ENCODE results near the gene KIAA0825. TPM values are rescaled to one million over a fixed set of nuclear protein-coding genes. Genes with fewer than 3 reads are reported as not detected.

Gene KIAA0825
- total and polyA plus RNA-seq, 2 of the 8 experiments (the other 6 are each of a cell fraction or from before 2014, with no cell fraction given), result 0.60 to 1.0 TPM

DNA sequence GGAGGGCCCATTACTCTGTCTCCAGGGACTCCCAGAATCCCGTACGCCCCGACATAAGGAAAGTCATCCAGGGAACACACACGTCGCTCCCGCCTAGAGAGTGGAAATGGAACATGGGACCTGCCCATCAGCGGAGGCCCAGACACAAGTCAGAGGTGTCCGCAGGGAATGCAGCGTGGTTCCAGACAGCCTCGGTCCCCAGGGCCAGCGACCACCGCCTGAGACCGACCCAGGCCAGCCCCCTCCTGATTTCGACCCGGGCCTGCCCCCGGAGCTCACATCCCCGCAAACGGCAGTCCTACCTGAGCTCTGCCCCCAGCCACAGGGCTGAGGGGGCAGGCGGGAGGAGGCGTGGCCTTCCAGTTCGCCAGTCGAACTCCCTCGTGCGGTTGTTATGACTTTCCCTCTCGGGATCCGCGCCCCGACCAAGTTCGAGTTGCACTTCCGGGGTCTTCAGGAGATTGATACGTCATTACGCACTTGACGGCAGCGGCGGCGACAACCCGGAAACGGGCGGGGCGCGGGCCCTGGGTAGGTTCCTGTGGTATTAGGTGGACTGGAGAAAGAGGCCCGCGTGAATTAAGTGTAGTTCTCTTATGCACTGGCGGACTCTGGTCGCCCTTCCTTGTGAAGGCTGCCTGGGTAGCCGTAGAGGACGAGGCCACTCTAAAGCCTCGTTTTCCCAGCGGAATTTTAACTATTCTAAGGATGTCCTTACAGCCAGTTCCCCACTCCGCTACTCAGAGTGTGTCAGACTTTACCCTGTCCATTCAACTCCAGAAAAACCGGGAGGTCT is 507.0 kb downstream of the KIAA0825 start (continued):
- TF ChIP-seq, protein P1, sequence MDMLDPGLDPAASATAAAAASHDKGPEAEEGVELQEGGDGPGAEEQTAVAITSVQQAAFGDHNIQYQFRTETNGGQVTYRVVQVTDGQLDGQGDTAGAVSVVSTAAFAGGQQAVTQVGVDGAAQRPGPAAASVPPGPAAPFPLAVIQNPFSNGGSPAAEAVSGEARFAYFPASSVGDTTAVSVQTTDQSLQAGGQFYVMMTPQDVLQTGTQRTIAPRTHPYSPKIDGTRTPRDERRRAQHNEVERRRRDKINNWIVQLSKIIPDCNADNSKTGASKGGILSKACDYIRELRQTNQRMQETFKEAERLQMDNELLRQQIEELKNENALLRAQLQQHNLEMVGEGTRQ (IDR thresholded peaks at IDR 0.05; ENCODE audit: low read length), result no peak
- TF ChIP-seq POLR2AphosphoS5 (IDR thresholded peaks at IDR 0.05; ENCODE audit: low read depth, low read length), result no peak
- peak in 1 of 2 experiments; percentile 5; a peak in 1 of 4 replicates for TF ChIP-seq RAD21 (IDR thresholded peaks at IDR 0.05 in 1 of 2, conservative IDR thresholded peaks at IDR 0.05 in 1 of 2; ENCODE audit: low read depth in 2 of 2, low read length in 2 of 2)
